GM19397 (cell line): ENCODE measurements around the gene DNAJC13.
"Not testable (repeated sequence)": the region's sequence is repeated elsewhere in the genome, so short reads cannot be mapped to it uniquely, and the experiment has no call there.

ENCODE experiments used
- ATAC-seq: cut with Tn5 transposase; IDR thresholded peaks from one replicate; pipeline ENCODE4 v1.9.1; 2021; ENCODE audit warnings: mild to moderate bottlenecking, moderate library complexity; ENCODE audit not compliant: unreplicated experiment

The DNAJC13 gene, protein sequence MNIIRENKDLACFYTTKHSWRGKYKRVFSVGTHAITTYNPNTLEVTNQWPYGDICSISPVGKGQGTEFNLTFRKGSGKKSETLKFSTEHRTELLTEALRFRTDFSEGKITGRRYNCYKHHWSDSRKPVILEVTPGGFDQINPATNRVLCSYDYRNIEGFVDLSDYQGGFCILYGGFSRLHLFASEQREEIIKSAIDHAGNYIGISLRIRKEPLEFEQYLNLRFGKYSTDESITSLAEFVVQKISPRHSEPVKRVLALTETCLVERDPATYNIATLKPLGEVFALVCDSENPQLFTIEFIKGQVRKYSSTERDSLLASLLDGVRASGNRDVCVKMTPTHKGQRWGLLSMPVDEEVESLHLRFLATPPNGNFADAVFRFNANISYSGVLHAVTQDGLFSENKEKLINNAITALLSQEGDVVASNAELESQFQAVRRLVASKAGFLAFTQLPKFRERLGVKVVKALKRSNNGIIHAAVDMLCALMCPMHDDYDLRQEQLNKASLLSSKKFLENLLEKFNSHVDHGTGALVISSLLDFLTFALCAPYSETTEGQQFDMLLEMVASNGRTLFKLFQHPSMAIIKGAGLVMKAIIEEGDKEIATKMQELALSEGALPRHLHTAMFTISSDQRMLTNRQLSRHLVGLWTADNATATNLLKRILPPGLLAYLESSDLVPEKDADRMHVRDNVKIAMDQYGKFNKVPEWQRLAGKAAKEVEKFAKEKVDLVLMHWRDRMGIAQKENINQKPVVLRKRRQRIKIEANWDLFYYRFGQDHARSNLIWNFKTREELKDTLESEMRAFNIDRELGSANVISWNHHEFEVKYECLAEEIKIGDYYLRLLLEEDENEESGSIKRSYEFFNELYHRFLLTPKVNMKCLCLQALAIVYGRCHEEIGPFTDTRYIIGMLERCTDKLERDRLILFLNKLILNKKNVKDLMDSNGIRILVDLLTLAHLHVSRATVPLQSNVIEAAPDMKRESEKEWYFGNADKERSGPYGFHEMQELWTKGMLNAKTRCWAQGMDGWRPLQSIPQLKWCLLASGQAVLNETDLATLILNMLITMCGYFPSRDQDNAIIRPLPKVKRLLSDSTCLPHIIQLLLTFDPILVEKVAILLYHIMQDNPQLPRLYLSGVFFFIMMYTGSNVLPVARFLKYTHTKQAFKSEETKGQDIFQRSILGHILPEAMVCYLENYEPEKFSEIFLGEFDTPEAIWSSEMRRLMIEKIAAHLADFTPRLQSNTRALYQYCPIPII (N-terminal part only)

DNA sequence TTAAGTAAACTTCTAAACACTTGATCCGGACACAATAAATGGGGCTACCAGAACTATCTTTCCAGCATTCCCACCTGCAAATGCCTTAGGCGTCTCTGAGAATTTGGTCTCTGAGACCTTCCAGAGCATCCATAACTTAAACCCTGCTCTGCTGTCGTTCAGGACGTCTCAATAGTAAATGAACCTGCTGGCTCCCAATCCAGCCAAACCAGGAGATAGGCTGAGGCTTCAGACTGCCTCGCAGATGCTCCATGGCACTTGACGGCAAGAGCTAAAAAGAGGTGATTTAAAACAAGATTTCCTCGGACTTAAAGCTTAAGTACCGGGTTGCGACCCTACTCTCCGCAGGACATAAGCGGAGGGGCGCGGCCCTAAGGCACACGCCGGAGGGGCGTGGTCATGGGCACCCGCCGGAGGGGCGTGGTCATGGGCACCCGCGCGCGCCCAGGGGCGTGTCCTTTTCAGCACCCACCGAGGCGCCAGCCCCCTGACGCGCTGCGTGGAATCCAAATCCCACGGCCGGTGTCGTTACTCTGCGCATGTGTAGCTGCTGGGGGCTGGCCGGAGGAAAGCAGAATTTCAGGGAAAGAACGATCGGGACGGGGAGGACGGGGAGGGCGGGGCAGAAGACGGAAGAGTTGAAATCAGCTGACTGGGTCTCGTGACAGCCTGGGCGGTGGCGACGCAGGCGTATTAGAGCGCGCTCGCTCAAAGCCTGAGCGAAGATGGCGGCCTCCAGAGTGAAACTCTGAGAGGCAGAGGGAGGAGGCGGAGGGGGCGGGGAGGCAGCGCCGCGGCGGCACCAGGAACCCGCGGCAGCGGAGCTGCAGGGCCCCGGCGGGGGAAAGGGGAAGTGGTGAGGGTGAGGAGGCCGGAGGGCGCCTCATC, at the start of gene DNAJC13:
DNAJC13 (plus strand) TSS at position 696 of the 888 bp plus-strand sequence. CDS start 17,049 bp downstream, outside the sequence.
- ATAC-seq = peak; percentile 91

DNA sequence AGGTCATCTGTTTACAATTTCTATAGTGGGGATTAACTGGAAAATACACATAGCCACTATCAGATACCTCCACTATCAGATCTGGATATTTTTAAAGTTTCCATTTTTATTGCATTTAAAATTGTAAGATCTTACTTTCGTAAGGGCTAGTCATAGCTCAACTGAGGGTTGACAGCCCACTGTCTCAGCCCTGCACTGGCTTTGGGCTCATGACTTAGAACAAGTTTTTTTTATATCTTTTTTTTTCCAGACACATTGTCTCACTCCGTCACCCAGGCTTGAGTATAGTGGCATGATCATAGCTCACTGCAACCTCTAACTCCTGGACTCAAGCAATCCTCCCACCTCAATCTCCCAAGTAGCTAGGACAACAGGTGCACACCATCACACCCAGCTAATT, 48.8 kb upstream of the DNAJC13 start:
- ATAC-seq = no peak

DNA sequence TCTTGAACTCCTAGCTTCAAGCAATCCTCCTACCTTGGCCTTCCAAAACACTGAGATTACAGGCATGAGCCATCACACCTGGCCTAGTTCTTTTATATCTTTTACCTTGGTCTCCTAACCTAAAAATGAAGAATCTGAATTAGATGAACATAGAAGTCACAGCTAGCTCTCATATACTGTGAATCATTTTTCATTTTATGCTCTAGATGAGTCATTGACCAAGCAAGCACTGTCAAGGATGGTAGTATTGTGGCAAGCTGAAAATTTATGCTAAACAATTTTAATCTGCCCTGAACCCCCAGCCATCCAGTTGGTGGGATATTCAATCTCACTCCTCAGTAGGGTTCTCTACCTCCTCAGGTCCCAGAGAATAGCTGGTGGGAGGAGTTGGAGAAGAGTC, 48.3 kb upstream of the DNAJC13 start:
- no peak for ATAC-seq

DNA sequence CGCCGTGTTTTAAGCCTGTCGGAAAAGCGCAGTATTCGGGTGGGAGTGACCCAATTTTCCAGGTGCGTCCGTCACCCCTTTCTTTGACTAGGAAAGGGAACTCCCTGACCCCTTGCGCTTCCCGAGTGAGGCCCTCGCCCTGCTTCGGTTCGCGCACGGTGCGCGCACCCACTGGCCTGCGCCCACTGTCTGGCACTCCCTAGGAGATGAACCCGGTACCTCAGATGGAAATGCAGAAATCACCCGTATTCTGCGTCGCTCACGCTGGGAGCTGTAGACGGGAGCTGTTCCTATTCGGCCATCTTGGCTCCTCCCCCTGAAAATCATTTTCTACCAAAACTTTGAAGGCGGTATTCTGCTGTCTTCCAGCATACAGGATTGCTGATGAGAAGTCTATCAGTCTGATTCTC, 40.4 kb upstream of the DNAJC13 start:
- not testable (repeated sequence) for ATAC-seq

DNA sequence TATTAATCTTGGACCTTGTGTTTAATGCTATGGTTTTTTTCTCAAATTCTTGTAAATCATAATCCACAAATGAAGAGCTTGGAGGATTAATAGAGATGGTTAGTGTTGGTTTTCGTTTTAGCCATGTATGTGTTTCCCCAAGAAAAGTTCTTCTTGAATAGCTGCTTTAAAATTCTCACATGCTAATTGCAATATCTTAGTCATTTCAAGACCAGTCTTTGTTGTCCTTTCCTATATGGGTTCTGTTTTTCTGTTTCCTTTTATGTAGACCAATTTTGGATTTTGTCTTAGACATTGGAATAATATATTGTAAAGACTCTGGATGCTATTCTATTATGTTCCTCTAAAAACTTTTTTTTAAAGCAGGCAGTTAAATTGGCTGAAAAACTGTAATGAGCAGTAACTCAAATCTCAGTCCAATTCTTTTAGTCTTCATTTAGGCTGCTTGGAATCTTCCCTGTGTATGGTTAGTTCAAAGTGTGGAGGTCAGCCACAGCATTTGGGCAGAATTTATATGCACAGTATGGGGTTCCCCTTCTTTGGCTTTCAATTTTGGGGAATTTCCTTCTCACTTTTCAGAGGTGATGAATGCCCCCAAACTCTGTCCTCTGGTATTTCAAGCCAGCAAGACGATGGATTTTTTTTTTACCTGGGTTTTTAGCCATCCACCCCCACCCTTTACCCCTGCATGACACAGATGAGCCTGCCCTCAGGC, 39.1 kb upstream of the DNAJC13 start:
- no peak for ATAC-seq

DNA sequence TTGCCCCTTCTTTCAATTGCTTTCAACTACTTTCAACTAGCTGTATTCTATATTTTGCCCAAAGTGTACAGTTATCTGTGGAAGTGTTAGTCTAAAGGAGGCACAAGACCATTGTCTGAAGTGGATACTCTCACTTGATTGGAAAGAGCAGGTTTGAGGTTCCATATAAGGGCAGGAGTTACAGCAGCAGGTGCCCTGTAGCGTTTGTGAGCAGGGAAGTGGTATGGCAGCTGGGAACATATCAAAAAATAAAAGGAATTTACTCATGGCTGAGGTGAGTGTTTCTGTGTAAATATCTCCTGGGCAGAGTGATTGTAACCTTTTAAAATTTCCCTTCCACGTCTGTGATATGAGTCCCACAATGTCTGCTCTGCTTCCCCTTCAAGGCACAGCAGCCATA, 38.5 kb upstream of the DNAJC13 start:
- no peak for ATAC-seq

DNA sequence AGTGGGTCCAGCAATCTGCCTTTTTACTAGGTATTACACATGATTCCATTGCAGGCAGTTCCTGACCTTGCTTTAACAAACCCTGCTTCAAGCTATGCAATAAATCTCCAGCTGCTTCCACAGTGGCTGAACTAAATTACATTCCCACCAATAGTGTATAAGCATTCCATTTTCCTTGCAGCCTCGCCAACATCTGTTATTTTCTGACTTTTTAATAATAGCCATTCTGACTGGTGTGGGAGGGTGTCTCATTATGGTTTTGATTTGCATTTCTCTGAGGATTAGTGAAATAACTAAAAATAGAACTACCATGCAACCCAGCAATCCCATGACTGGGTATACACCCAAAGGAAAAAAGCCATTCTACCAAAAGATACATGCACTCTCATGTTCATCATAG, 36.4 kb upstream of the DNAJC13 start:
- ATAC-seq = no peak

DNA sequence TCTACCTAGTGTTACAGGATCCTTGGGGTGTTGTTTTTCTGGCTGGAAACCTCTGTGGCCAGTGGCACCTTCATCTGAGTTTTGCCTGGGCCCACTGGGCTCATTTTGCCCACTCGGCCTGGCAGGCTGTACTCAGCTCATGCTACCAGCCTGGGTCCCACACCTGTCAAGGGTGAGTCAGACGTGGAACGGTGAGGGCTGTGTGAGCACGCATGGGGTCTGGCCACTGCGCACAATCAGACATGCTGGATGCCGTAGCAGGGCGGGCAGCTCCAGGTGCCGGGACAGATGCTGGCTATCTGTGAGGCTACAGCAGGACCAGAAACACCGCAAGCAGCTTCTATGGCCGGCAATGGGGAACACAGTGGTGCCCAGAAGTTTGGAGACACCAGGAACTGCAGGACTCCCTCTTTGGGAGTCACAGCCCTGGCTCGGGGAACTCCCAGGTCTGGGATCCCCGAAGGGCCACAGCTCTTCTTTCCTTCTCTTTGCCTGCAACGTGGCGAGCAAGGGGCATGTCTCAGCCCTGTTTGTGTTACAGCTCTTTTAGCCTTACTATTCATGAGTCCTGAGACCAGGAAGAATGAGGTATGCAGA, 35.9 kb upstream of the DNAJC13 start:
- no peak for ATAC-seq

DNA sequence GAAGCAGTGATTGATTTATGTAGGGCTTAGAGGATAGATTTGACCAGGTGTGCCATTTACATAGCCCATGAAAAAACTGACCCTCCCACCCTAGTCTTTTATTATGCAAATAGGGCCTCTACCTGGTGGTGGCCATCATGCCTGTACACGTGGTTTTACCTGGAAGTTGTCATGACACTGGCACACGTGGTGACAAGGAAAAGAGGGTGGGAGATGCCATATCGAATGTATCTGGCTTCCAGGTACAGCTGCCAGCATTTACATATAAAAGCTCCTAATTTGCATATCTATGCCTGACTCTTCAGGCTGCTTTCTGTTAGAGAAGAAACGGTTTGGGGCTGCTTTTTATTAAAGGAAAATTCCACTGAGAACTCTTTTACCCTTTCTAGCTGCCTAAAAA, 35.0 kb upstream of the DNAJC13 start:
- ATAC-seq = no peak

DNA sequence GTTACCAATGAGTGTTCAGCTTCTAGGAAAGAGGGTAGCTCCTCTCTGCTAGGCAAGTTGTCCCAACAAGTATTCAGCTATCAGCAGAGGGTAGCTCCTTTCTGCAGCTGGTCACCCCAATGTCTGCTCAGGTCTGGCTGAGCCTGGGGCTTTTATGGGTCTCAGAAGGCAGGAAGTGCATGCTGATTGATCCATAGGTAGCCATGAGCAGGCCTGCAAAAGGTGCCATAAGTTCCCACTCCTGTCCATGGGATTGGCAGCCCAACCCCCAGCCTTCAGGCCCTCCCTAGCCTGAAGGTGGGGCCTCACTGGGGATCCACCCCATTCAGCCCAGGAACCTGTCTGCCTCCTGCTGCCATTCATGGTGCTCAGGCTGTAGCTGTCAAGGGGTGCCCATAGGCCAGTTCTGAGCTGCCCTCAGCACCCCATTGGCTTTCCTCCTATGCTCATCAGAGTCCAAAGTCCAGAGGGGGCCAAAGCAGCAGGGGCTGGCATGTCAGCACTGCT, 34.6 kb upstream of the DNAJC13 start:
- ATAC-seq = no peak

DNA sequence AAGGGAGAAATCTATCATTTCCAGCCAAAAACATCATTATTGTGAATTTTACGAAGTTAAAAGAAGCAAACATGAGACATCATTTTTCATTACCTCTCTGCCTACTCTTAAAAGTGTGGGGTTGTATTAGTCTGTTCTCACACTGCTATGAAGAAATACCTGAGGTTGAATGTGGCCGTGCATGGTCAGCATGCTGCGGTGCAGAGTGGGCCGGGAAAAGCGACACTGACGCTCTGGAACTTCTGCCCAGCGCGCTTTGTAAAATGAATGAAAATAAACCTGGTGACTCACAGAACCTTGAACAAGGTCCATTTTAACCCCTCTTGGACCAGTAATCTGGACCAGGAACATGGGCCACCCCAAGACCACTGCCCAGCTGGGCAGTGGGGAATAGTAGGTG, 31.0 kb upstream of the DNAJC13 start:
- no peak for ATAC-seq

DNA sequence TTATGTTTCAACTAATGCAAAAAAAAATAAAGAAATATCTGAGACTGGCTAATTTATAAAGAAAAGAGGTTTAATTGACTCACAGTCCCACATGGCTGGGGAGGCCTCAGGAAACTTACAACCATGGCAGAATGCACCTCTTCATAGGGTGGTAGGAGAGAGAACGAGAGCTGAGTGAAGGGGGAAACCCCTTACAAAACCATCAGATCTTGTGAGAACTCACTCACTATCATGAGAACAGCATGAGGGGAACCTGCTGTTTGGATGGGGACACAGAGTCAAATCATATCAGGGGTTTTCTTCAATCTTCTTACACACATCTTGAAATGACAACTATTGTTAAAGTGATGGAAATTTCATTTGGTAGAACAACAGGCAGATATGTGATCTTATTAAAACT, 24.6 kb upstream of the DNAJC13 start:
- not testable (repeated sequence) for ATAC-seq

DNA sequence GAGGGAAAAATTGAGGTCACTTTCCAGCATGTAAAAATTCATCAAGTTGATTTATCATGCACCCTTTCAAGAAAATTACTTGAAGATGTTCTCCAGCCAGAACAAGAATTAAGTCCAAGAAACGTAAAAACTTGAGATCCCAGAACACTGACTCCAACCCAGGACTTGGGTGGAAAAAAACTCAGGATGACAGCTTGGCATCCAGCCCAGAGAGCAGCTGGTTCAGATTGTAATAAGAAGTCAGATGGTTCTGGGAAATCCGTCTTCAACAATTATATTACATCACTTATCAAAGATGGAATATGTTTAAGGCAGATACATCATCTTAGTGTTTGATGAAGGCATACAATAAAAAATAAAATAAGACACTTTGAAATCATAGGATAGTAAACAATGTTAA, 23.0 kb upstream of the DNAJC13 start:
- ATAC-seq = no peak

DNA sequence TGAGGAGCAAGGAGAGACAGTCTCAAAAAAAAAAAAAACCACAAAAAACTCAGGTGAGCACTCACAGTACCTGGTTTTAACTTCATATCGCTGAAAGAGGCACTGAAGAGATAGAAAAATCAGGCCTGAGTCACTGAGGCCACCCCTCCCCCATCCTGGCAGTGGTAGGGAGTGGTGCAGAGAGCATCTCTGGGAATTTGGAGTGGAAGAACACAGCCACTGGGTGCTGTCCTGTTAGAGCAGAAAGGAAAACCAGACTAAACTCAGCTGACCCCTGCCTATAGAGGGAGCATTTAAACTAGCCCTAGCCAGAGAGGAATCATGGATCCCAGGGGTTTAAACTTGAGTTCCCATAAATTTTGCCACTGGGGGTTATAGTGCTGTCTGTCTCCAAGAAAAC, 22.2 kb upstream of the DNAJC13 start:
- ATAC-seq = no peak

DNA sequence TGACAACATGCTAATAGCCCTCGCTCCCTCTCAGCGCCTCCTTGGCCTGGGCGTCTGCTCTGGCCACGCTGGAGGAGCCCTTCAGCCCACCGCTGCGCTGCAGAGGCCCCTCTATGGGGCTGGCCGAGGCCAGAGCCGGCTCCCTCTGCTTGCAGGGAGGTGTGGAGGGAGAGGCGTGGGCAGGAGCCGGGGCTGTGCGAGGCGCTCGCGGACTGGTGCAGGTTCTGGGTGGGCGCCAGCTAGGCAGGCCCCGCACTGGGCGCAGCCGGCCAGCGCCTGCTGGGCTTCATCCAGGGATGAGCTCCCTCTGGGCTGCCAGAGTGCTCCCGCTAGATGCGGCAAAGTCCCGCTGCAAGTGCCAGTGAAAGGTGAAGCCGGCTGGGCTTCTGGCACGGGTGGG, 21.0 kb upstream of the DNAJC13 start:
- ATAC-seq = no peak

DNA sequence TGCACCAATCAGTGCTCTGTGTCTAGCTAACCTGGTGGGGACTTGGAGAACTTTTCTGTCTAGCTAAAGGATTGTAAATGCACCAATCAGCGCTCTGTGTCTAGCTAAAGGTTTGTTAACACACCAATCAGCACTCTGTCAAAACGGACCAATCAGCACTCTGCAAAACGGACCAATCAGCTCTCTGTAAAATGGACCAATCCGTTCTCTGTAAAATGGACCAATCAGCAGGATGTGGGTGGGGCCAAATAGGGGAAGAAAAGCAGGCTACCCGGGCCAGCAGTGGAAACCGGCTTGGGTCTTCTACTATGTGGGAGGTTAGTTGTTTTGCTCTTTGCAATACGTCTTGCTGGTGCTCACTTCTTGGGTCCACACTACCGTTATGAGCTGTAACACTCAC, 20.5 kb upstream of the DNAJC13 start:
- ATAC-seq = not testable (repeated sequence)

DNA sequence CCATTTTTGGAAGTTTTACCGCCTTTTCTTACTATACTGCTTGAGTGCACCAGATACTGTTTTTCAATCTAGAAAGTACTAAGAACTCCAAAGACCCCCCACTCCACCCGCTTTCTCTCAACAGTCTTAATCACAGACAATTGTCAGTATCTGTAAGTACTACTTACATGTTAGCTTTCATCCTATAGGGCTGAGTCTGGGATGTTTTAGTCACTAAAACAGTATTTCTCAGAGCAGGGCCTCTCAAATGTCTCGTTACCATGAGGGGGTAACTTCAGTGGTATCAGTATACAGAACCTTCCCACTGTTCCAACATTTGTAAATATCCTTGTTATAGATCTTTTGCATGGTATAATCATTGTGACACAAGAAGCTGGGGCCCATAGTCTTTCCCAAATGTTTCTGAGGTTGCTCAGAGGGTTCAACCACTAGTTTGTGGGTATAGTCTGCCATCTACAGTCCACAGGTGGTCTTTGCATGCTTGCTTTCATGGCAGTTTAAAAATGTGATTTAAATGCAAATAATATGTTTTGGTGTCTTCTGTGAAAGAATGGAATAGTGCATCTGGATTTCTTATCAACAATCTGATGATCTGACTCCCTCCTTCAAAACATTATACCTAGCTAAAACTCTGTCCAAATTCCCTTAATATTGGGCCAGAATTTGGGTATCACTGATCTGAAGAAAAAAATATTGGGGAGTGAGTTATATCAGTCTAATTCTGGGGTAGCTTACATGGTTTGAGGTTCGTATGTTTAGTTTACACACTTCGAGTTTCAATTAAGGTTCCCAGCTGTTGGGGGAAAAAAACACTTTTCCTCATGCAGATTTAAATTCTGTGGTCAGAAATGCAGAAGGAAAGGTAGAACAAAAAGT, 18.0 kb upstream of the DNAJC13 start:
- ATAC-seq = no peak

DNA sequence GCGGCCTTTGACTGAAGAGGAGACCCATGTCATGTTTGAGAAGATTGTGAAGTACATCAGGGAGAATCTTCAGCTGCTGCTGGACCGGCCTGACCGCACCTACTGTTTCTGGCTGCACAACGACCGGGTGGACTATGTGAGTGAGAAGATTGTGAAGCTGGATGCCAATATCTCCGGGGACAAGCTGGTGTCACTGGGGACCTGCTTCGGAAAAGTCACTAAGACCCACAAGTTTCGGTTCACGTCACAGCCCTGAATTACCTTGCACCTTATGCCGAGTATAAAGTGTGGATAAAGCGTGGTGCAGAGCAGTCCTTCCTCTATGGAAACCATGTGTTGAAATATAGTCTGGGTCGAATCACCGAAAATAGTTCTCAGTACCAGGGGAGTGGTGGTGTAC, 16.0 kb upstream of the DNAJC13 start:
- ATAC-seq = no peak
